Endothelial cell of umbilical vein (primary cell): ENCODE results near the gene ARHGEF7. TPM values are rescaled to one million over a fixed set of nuclear protein-coding genes. Genes with fewer than 3 reads are reported as not detected.

ENCODE experiments used
- BruUV-seq: library from RNA; stranded (reverse); fragments of 400-500 nt; replicated peaks from 2 replicates; lab custom pipeline; 2021; lab: Mats Ljungman, UMichigan
- CTCF ChIA-PET: fragments of 300-600, 350-600 bp; sonication (Branson Sonifier 250); formaldehyde crosslinking; loops from one replicate; lab custom pipeline; 2021; ENCODE audit warnings: antibody characterized with exemption, inconsistent platforms; lab: Charles Lee
- POLR2A ChIA-PET: fragments of 300-600, 350-600 bp; sonication (Branson Sonifier 250); formaldehyde crosslinking; loops from one replicate; lab custom pipeline; 2021; ENCODE audit warnings: antibody characterized with exemption, inconsistent platforms; lab: Charles Lee
- DNase-seq: peaks from one replicate; pipeline ENCODE4 v3.0.0-alpha.2; 2011; ENCODE audit warnings: low read depth, low spot score
- FAIRE-seq: peaks from 2 replicates; lab custom pipeline; 2011; peaks lifted over from hg19 to GRCh38; lab: Jason Lieb, UNC
- H2AFZ ChIP-seq: 2 replicates; pipeline ENCODE4 v1.6.0; 2012; ENCODE audit warnings: low read depth, low read length, control low read depth, inconsistent platforms
- H3K27ac ChIP-seq: 2 replicates; pipeline ENCODE4 v1.5.1; 2011; ENCODE audit warnings: low read depth, mild to moderate bottlenecking, control low read depth, low read length, moderate library complexity; ENCODE audit not compliant: insufficient read depth
- H3K27me3 ChIP-seq, 2 experiments: 2 replicates each; pipeline versions ENCODE4 v1.6.0 to v1.6.1; 2011; ENCODE audit warnings: low read length in 2 of 2, mixed read lengths in 1 of 2; ENCODE audit not compliant: control insufficient read depth in 2 of 2, insufficient read depth in 2 of 2
- H3K36me3 ChIP-seq, 2 experiments: 2 replicates in 1 of 2; 3 replicates in 1 of 2; pipeline ENCODE4 v1.5.1; 2011; ENCODE audit warnings: low read length in 2 of 2, mild to moderate bottlenecking in 1 of 2, moderate library complexity in 1 of 2; ENCODE audit not compliant: control insufficient read depth in 2 of 2, insufficient read depth in 2 of 2; ENCODE audit errors: extremely low read depth in 1 of 2
- H3K4me1 ChIP-seq: 3 replicates; pipeline ENCODE4 v1.5.1; 2011; ENCODE audit warnings: mild to moderate bottlenecking, low read length; ENCODE audit not compliant: control insufficient read depth, insufficient read depth; ENCODE audit errors: extremely low read depth
- H3K4me2 ChIP-seq: 2 replicates; pipeline ENCODE4 v1.6.1; 2011; ENCODE audit warnings: low read length, control low read depth, mixed read lengths; ENCODE audit not compliant: insufficient read depth
- H3K4me3 ChIP-seq, 3 experiments: fragments of 200-600 bp in 1 of 3; sonication (generic), shearing (Covaris generic) in 1 of 3; replicated peaks in 1 of 3; 2 replicates each; pipeline ENCODE4 v1.5.1; 2011 to 2016; ENCODE audit warnings: control low read depth in 3 of 3, low read length in 3 of 3, mild to moderate bottlenecking in 2 of 3, inconsistent platforms in 1 of 3, low read depth in 1 of 3, moderate library complexity in 1 of 3; ENCODE audit not compliant: insufficient read depth in 1 of 3
- H3K79me2 ChIP-seq: 2 replicates; pipeline ENCODE4 v1.6.0; 2012; ENCODE audit warnings: low read length, inconsistent platforms; ENCODE audit not compliant: control insufficient read depth, insufficient read depth
- H3K9ac ChIP-seq: replicated peaks from 2 replicates; pipeline ENCODE3; 2011; ENCODE audit warnings: low read length, control low read depth; ENCODE audit not compliant: insufficient read depth; ENCODE audit errors: extremely low read depth
- H3K9me1 ChIP-seq: replicated peaks from 3 replicates; pipeline ENCODE4 v1.6.0; 2011; ENCODE audit warnings: mild to moderate bottlenecking, low read length; ENCODE audit not compliant: control insufficient read depth, insufficient read depth; ENCODE audit errors: extremely low read depth
- H3K9me3 ChIP-seq: replicated peaks from 2 replicates; pipeline ENCODE4 v1.5.1; 2012; ENCODE audit warnings: low read length, inconsistent platforms; ENCODE audit not compliant: control insufficient read depth, insufficient read depth
- H4K20me1 ChIP-seq: replicated peaks from 2 replicates; pipeline ENCODE3; 2011; ENCODE audit warnings: mild to moderate bottlenecking, low read length; ENCODE audit not compliant: control insufficient read depth, insufficient read depth; ENCODE audit errors: extremely low read depth
- EZH2 ChIP-seq: IDR thresholded peaks from 2 replicates; pipeline ENCODE4 v1.6.1; 2012; ENCODE audit warnings: borderline replicate concordance, low read depth, mild to moderate bottlenecking, moderate library complexity, low read length, inconsistent platforms; ENCODE audit not compliant: severe bottlenecking
- FOS ChIP-seq: IDR thresholded peaks from 2 replicates; pipeline ENCODE4 v1.6.1; 2011; ENCODE audit warnings: mild to moderate bottlenecking, low read length, moderate library complexity, borderline replicate concordance; ENCODE audit not compliant: insufficient read depth
- GATA2 ChIP-seq: IDR thresholded peaks from 2 replicates; pipeline ENCODE4 v1.7.0; 2011; ENCODE audit warnings: low read depth, mild to moderate bottlenecking, moderate library complexity, mixed read lengths, low read length; ENCODE audit not compliant: insufficient read length, insufficient read depth
- JUN ChIP-seq: IDR thresholded peaks from 2 replicates; pipeline ENCODE4 v1.6.1; 2011; ENCODE audit warnings: borderline replicate concordance, low read depth; ENCODE audit not compliant: insufficient read length, insufficient read depth
- MYC ChIP-seq: IDR thresholded peaks from one replicate; pipeline ENCODE4 v1.6.1; 2011; ENCODE audit warnings: mild to moderate bottlenecking, low read depth, low read length
- POLR2A ChIP-seq: IDR thresholded peaks from 2 replicates; pipeline ENCODE4 v1.6.1; 2012; ENCODE audit warnings: low read depth, mild to moderate bottlenecking, control low read depth, low read length
- dilution Hi-C: fragments of 300-500 bp; cut with MboI; formaldehyde crosslinking; loops from one replicate; pipeline ENCODE4 v1.15.0; 2019; ENCODE audit warnings: low sequenced_read_pairs; ENCODE audit not compliant: extremely low pct_ligation_motif_present
- intact Hi-C: fragments of 100-400 bp; cut with micrococcal nuclease; formaldehyde crosslinking; loops from one replicate; pipeline ENCODE4 v1.10.0; 2022
- polyA plus RNA-seq, 4 experiments: library from polyadenylated mRNA; depleted of rRNA in 3 of 4; stranded (reverse) in 3 of 4; unstranded in 1 of 4; fragments of >200 nt; gene quantifications; 2 replicates each; pipeline versions ENCODE4 v1.2.1 to v1.2.3, GENCODE V29; 2011 to 2012; ENCODE audit warnings: missing spikeins in 1 of 4
- total RNA-seq: library from RNA; stranded (reverse); gene quantifications from 2 replicates; pipeline ENCODE4 v1.2.3, GENCODE V29; 2021
- TF ChIP-seq, protein P1 (sequence below), 2 donors: IDR thresholded peaks; 1 replicate in 1 of 2; 2 replicates in 1 of 2; pipeline ENCODE4 v1.5.1; 2011; ENCODE audit warnings: low read length in 2 of 2, mild to moderate bottlenecking in 2 of 2, moderate library complexity in 2 of 2, control low read depth in 1 of 2, inconsistent platforms in 1 of 2, low read depth in 1 of 2; ENCODE audit not compliant: insufficient read depth in 1 of 2; ENCODE audit errors: extremely low read depth in 1 of 2
- TF ChIP-seq, protein P2 (sequence below): IDR thresholded peaks from 2 replicates; pipeline ENCODE4 v1.6.1; 2011; ENCODE audit not compliant: insufficient read depth, insufficient read length

Gene ARHGEF7
- total and polyA plus RNA-seq, 2 donors (not counting 3 experiments of a cell fraction or from before 2014, with no cell fraction given) = 94.9 to 155 TPM

DNA sequence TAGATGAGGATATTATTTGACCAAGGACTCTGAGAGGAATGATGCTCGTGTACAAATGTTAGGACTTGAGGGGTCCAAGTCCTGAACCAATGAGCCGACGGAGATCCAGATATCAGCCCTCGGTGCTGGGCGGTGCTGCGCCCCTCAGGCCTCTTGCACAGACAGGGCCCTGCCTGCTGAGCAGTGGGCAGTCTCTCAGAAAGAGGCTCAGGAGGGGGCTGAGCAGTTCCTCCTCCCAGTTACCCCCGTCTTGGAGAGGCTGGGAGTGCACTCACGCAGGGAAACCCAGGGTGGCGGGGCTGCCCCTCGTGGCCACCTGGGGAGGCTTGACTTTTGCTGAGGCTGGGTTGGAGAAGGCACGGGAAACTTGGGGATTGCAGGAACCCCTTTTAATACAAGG lies 223.7 kb downstream of the ARHGEF7 start:
- Histone ChIP-seq H3K27me3 (no peaks in the 10 kb centered on the region), H3K9me1 (no peaks in the 10 kb centered on the region), H3K27ac (no peak overlapping the region), H3K4me3 (no peak overlapping the region), H3K79me2 (no peaks in the 10 kb centered on the region), H3K4me2 (no peak overlapping the region), H3K4me1 (no peaks in the 10 kb centered on the region), H3K36me3 (no peaks in the 10 kb centered on the region), H2AFZ (no peak overlapping the region), H4K20me1 (no peaks in the 10 kb centered on the region), H3K9ac (no peak overlapping the region), H3K9me3 (no peaks in the 10 kb centered on the region)
- dilution Hi-C loops (no loop called here), intact Hi-C loops (no loop called here)
- FAIRE-seq (no peak), DNase-seq (no peak)
- CTCF ChIA-PET = no interaction called here
- POLR2A ChIA-PET = no interaction called here
- BruUV-seq = no TSS peak
- TF ChIP-seq, protein P1, sequence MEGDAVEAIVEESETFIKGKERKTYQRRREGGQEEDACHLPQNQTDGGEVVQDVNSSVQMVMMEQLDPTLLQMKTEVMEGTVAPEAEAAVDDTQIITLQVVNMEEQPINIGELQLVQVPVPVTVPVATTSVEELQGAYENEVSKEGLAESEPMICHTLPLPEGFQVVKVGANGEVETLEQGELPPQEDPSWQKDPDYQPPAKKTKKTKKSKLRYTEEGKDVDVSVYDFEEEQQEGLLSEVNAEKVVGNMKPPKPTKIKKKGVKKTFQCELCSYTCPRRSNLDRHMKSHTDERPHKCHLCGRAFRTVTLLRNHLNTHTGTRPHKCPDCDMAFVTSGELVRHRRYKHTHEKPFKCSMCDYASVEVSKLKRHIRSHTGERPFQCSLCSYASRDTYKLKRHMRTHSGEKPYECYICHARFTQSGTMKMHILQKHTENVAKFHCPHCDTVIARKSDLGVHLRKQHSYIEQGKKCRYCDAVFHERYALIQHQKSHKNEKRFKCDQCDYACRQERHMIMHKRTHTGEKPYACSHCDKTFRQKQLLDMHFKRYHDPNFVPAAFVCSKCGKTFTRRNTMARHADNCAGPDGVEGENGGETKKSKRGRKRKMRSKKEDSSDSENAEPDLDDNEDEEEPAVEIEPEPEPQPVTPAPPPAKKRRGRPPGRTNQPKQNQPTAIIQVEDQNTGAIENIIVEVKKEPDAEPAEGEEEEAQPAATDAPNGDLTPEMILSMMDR (IDR thresholded peaks at IDR 0.05; ENCODE audit: extremely low read depth in 1 of 2, insufficient read depth in 1 of 2, low read depth in 1 of 2, low read length in 2 of 2) = no peak
- TF ChIP-seq POLR2A = no peak
- no peak for TF ChIP-seq EZH2
- no peak for TF ChIP-seq GATA2
- no peak for TF ChIP-seq JUN
- no peak for TF ChIP-seq MYC
- TF ChIP-seq, protein P2, sequence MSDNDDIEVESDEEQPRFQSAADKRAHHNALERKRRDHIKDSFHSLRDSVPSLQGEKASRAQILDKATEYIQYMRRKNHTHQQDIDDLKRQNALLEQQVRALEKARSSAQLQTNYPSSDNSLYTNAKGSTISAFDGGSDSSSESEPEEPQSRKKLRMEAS = no peak
- no peak for TF ChIP-seq FOS
